OCI-LY3 (cell line): ENCODE results near the gene CYTH4.

Source experiments
- H2AFZ ChIP-seq: fragments of 200-600, 300-600 bp; shearing (Covaris generic); 2 replicates; pipeline ENCODE4 v1.6.0; 2014; ENCODE audit warnings: antibody characterized with exemption, low read depth, low read length
- H3K27ac ChIP-seq: fragments of 200-600, 300-600 bp; sonication (generic); 2 replicates; pipeline ENCODE4 v1.5.1; 2014; ENCODE audit warnings: mild to moderate bottlenecking, low read length, moderate library complexity, mixed read lengths
- H3K27me3 ChIP-seq: fragments of 200-600, 300-600 bp; sonication (generic); 2 replicates; pipeline ENCODE4 v1.6.1; 2014; ENCODE audit warnings: low read depth, low read length, mixed read lengths
- H3K36me3 ChIP-seq: fragments of 200-600, 300-600 bp; sonication (generic); replicated peaks from 2 replicates; pipeline ENCODE3; 2014; ENCODE audit warnings: low read depth, low read length, mixed read lengths
- H3K4me1 ChIP-seq: fragments of 300-600, 200-600 bp; sonication (generic); 2 replicates; pipeline ENCODE4 v1.6.1; 2014; ENCODE audit warnings: low read length, mixed read lengths
- H3K4me2 ChIP-seq: fragments of 200-600, 300-600 bp; sonication (generic); 2 replicates; pipeline ENCODE4 v1.6.1; 2014; ENCODE audit warnings: low read length, mixed read lengths
- H3K4me3 ChIP-seq: fragments of 300-600, 200-600 bp; sonication (generic); 2 replicates; pipeline ENCODE4 v1.5.1; 2014; ENCODE audit warnings: antibody characterized with exemption, mild to moderate bottlenecking, low read length, moderate library complexity
- H3K79me2 ChIP-seq: fragments of 300-600, 200-600 bp; shearing (Covaris generic); 2 replicates; pipeline ENCODE4 v1.6.1; 2014; ENCODE audit warnings: mild to moderate bottlenecking, low read length, mixed read lengths
- H3K9ac ChIP-seq: fragments of 300-600, 200-600 bp; shearing (Covaris generic); 2 replicates; pipeline ENCODE4 v1.6.0; 2014; ENCODE audit warnings: mild to moderate bottlenecking, low read length, moderate library complexity
- H3K9me3 ChIP-seq: fragments of 200-600, 300-600 bp; shearing (Covaris generic); 2 replicates; pipeline ENCODE4 v1.6.1; 2014; ENCODE audit warnings: low read length, mixed read lengths; ENCODE audit not compliant: insufficient read depth
- H4K20me1 ChIP-seq: fragments of 200-600, 300-600 bp; sonication (generic); 2 replicates; pipeline ENCODE4 v1.6.1; 2016; ENCODE audit warnings: low read length, mixed read lengths; ENCODE audit not compliant: insufficient read depth
- EZH2phosphoT487 ChIP-seq: fragments of 200-600 bp; shearing (Covaris generic); IDR thresholded peaks from 2 replicates; pipeline ENCODE4 v1.6.1; 2018; ENCODE audit warnings: antibody characterized with exemption, mixed run types, low read depth
- TF ChIP-seq, protein P1 (sequence below): fragments of 200-600, 300-600 bp; sonication (generic); IDR thresholded peaks from 2 replicates; pipeline ENCODE4 v1.5.1; 2014; ENCODE audit warnings: antibody characterized with exemption, low read length, low read depth

Gene CYTH4

DNA sequence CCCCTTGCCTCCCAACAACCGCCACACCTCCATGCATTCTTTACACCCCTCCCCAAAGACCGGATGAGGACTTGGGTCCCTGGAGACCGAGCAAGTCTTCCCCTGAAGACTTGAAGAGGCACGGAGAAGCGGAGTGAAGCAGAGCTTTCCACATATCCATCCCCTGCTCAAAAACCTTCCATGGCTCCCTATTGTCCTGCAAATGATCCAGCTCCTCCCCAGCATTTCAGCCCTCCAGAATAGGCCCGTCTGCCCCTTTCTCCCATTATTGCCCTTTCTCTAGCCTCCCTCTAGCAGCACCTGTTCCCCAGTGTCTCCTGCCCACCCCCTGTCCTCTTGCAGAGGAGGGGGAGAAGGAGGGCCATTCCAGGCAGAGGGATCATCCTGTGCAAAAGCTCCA lies 59.8 kb downstream of the CYTH4 start:
- Histone ChIP-seq H3K27ac (no peak overlapping the region), H3K27me3 (peaks cover 35% of the 10 kb centered on the region), H3K9ac (no peak overlapping the region), H3K4me2 (no peak overlapping the region), H3K79me2 (no peaks in the 10 kb centered on the region), H4K20me1 (no peaks in the 10 kb centered on the region), H3K9me3 (no peaks in the 10 kb centered on the region), H3K36me3 (no peaks in the 10 kb centered on the region), H3K4me3 (no peak overlapping the region), H2AFZ (no peak overlapping the region), H3K4me1 (peaks cover 22% of the 10 kb centered on the region)
- no peak for TF ChIP-seq EZH2phosphoT487
- TF ChIP-seq, protein P1, sequence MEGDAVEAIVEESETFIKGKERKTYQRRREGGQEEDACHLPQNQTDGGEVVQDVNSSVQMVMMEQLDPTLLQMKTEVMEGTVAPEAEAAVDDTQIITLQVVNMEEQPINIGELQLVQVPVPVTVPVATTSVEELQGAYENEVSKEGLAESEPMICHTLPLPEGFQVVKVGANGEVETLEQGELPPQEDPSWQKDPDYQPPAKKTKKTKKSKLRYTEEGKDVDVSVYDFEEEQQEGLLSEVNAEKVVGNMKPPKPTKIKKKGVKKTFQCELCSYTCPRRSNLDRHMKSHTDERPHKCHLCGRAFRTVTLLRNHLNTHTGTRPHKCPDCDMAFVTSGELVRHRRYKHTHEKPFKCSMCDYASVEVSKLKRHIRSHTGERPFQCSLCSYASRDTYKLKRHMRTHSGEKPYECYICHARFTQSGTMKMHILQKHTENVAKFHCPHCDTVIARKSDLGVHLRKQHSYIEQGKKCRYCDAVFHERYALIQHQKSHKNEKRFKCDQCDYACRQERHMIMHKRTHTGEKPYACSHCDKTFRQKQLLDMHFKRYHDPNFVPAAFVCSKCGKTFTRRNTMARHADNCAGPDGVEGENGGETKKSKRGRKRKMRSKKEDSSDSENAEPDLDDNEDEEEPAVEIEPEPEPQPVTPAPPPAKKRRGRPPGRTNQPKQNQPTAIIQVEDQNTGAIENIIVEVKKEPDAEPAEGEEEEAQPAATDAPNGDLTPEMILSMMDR = no peak

GRCh38 chr22:37343348-37343747 lies 61.0 kb downstream of the CYTH4 start:
- Histone ChIP-seq H3K27ac (no peak overlapping the region), H2AFZ (no peak overlapping the region), H3K9me3 (no peaks in the 10 kb centered on the region), H4K20me1 (no peaks in the 10 kb centered on the region), H3K36me3 (no peaks in the 10 kb centered on the region), H3K9ac (no peak overlapping the region), H3K4me2 (no peak overlapping the region), H3K4me1 (peaks cover 10% of the 10 kb centered on the region), H3K27me3 (peaks cover 32% of the 10 kb centered on the region), H3K79me2 (no peaks in the 10 kb centered on the region), H3K4me3 (no peak overlapping the region)
- TF ChIP-seq, protein P1 = no peak
- TF ChIP-seq EZH2phosphoT487 = no peak

- Histone ChIP-seq H3K36me3 (no peaks in the 10 kb centered on the region), H3K4me2 (no peak overlapping the region), H4K20me1 (no peaks in the 10 kb centered on the region), H3K4me1 (peaks cover 8% of the 10 kb centered on the region), H3K27me3 (peaks cover 32% of the 10 kb centered on the region), H3K79me2 (no peaks in the 10 kb centered on the region), H3K27ac (no peak overlapping the region), H3K4me3 (no peak overlapping the region), H2AFZ (no peak overlapping the region), H3K9me3 (no peaks in the 10 kb centered on the region), H3K9ac (no peak overlapping the region)
- TF ChIP-seq, protein P1 = no peak
- no peak for TF ChIP-seq EZH2phosphoT487
Observed at GRCh38 chr22:37343863-37344734, 61.8 kb downstream of the CYTH4 start.

DNA sequence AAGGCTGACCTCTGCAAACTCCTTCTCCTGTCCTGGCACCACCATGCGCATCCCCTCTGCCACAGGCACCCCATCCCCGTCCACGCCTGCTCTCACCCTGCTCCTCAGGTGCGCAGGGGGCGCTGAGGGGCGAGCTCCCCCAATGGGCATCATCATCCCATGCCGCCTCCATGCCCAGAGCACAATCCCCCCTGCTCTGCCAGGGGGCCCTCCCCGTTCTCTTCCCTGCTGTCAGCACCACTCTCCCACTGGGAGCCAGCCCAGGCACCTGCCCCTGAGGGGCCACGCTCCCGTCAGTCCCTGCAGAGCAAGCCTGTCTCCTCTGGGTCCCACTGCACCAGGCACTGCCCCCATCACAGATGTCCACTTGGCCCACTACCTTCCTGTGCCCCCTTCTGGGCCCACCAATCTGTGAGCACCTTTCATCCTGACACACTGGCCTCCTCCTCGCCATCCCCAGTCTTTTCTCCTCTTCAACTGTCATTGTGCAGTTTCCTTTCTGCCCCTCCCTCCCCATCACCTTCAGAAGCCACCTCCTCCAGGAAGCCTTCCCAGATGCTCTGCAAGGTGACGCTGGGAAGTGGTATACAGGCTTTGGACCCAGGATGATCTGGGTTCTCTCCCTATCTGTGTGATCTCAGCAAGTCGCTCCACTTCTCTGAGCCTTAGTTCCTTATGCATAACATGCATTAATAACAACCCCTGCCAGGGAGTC lies 62.6 kb downstream of the CYTH4 start:
- peaks cover 8% of the 10 kb centered on the region for H3K4me1 ChIP-seq

More for the DNA sequence above, 62.6 kb downstream of the CYTH4 start:
- Histone ChIP-seq H3K27ac (no peak overlapping the region), H3K4me3 (no peak overlapping the region), H3K4me2 (no peak overlapping the region), H3K9ac (no peak overlapping the region), H4K20me1 (no peaks in the 10 kb centered on the region), H3K9me3 (no peaks in the 10 kb centered on the region), H2AFZ (no peak overlapping the region), H3K79me2 (no peaks in the 10 kb centered on the region), H3K36me3 (no peaks in the 10 kb centered on the region), H3K27me3 (peaks cover 31% of the 10 kb centered on the region)
- TF ChIP-seq, protein P1 = no peak
- no peak for TF ChIP-seq EZH2phosphoT487
